GM23338 (cell line): Measurements from ENCODE around the gene PARG. TPM values are rescaled to one million over a fixed set of nuclear protein-coding genes. Genes with fewer than 3 reads are reported as not detected.
A peak's percentile ranks its signal among the peaks of the same experiment; 100 is the strongest.
"Not testable (repeated sequence)": the region's sequence is repeated elsewhere in the genome, so short reads cannot be mapped to it uniquely, and the experiment has no call there.

Experiments used
- ATAC-seq: fragments of 200-7000 bp; cut with Tn5 transposase; 3 replicates; pipeline ENCODE4 v1.9.1; 2020
- DNase-seq: peaks from one replicate; pipeline ENCODE4 v3.0.0-alpha.2; 2015; ENCODE audit warnings: low spot score
- H2AFZ ChIP-seq: fragments of 200-600 bp; sonication (generic); 2 replicates; pipeline ENCODE4 v1.8.0; 2016; ENCODE audit warnings: antibody characterized with exemption, mild to moderate bottlenecking, moderate library complexity
- H3F3A ChIP-seq: fragments of 200-600 bp; sonication (generic); replicated peaks from 2 replicates; pipeline ENCODE4 v1.8.0; 2017; ENCODE audit warnings: antibody characterized with exemption, mixed run types, low read depth
- H3K27ac ChIP-seq: fragments of 200-600 bp; sonication (generic); 2 replicates; pipeline ENCODE4 v1.6.1; 2016; ENCODE audit warnings: low read depth
- H3K27me3 ChIP-seq: fragments of 200-600 bp; sonication (generic); 2 replicates; pipeline ENCODE4 v1.8.0; 2016; ENCODE audit warnings: mild to moderate bottlenecking, mixed run types, moderate library complexity; ENCODE audit not compliant: insufficient read depth
- H3K36me3 ChIP-seq: fragments of 200-600 bp; sonication (generic); 2 replicates; pipeline ENCODE4 v1.8.0; 2016; ENCODE audit warnings: mild to moderate bottlenecking; ENCODE audit not compliant: insufficient read depth
- H3K4me1 ChIP-seq: fragments of 200-600 bp; sonication (generic); 2 replicates; pipeline ENCODE4 v1.8.0; 2016; ENCODE audit warnings: mild to moderate bottlenecking, moderate library complexity; ENCODE audit not compliant: insufficient read depth
- H3K4me2 ChIP-seq: fragments of 200-600 bp; sonication (generic); 2 replicates; pipeline ENCODE4 v1.7.1; 2017; ENCODE audit warnings: mixed run types
- H3K4me3 ChIP-seq: fragments of 200-600 bp; sonication (generic); 2 replicates; pipeline ENCODE4 v1.6.1; 2016; ENCODE audit warnings: mixed run types
- H3K79me2 ChIP-seq: fragments of 200-600 bp; sonication (generic); replicated peaks from 2 replicates; pipeline ENCODE4 v1.8.0; 2017; ENCODE audit warnings: mild to moderate bottlenecking; ENCODE audit not compliant: insufficient read depth
- H3K9me2 ChIP-seq: fragments of 200-600 bp; sonication (generic); 2 replicates; pipeline ENCODE4 v1.8.0; 2017; ENCODE audit not compliant: insufficient read depth
- H4K20me1 ChIP-seq: fragments of 200-600 bp; sonication (generic); replicated peaks from 2 replicates; pipeline ENCODE4 v1.8.0; 2017; ENCODE audit warnings: mild to moderate bottlenecking; ENCODE audit not compliant: insufficient read depth
- H3K27ac Mint-ChIP-seq: 2 replicates; pipeline ENCODE4 v1.8.0; 2020; ENCODE audit warnings: inconsistent platforms, mild to moderate bottlenecking, moderate library complexity, mixed read lengths
- H3K27me3 Mint-ChIP-seq: 3 replicates; pipeline ENCODE4 v1.8.0; 2022; ENCODE audit warnings: low read depth, mild to moderate bottlenecking, moderate library complexity, mixed read lengths, inconsistent platforms; ENCODE audit not compliant: insufficient read depth, poor library complexity
- H3K36me3 Mint-ChIP-seq: 3 replicates; pipeline ENCODE4 v1.8.0; 2021; ENCODE audit warnings: low read depth, mild to moderate bottlenecking, inconsistent platforms, moderate library complexity, mixed read lengths
- H3K4me1 Mint-ChIP-seq: 3 replicates; pipeline ENCODE4 v1.8.0; 2020; ENCODE audit warnings: mild to moderate bottlenecking, inconsistent platforms, mixed read lengths
- H3K4me3 Mint-ChIP-seq: 3 replicates; pipeline ENCODE4 v1.8.0; 2021; ENCODE audit warnings: moderate library complexity, mild to moderate bottlenecking, inconsistent platforms, mixed read lengths
- H3K9me3 Mint-ChIP-seq: 3 replicates; pipeline ENCODE4 v1.8.0; 2020; ENCODE audit warnings: moderate library complexity, mild to moderate bottlenecking, inconsistent platforms, mixed read lengths
- CREB1 ChIP-seq: fragments of 250-450 bp; sonication (Bioruptor Pico); IDR thresholded peaks from 2 replicates; pipeline ENCODE4 v1.5.0; 2020; ENCODE audit warnings: low read depth, mild to moderate bottlenecking, moderate library complexity
- EZH2phosphoT487 ChIP-seq: fragments of 200-600 bp; sonication (generic); IDR thresholded peaks from one replicate; pipeline ENCODE4 v1.8.1; 2018; ENCODE audit warnings: antibody characterized with exemption; ENCODE audit not compliant: unreplicated experiment
- JUNB ChIP-seq: IDR thresholded peaks from one replicate; pipeline ENCODE4 v1.6.1; 2016; ENCODE audit warnings: antibody characterized with exemption; ENCODE audit not compliant: unreplicated experiment
- STAT1 ChIP-seq: IDR thresholded peaks from one replicate; pipeline ENCODE4 v1.6.1; 2016; ENCODE audit warnings: antibody characterized with exemption; ENCODE audit not compliant: unreplicated experiment
- polyA plus RNA-seq: library from polyadenylated mRNA; unstranded; fragments of >200 nt; fragmentation: Nextera tagmentation; extraction: Ambion mirVana; gene quantifications from 2 replicates; pipeline ENCODE4 v1.2.1, GENCODE V29; 2016
- total RNA-seq: library from RNA; depleted of rRNA; stranded (reverse); fragments of >200 nt; shearing (Covaris generic); gene quantifications from 2 replicates; pipeline ENCODE4 v1.2.3, GENCODE V29; 2014
- TF ChIP-seq, protein P1 (sequence below): IDR thresholded peaks from one replicate; pipeline ENCODE4 v1.6.1; 2018; ENCODE audit warnings: antibody characterized with exemption; ENCODE audit not compliant: unreplicated experiment
- TF ChIP-seq, protein P2 (sequence below), 2 experiments: fragments of 200-600 bp in 1 of 2; sonication (generic) in 1 of 2; conservative IDR thresholded peaks; 2 replicates each; pipeline versions ENCODE4 v1.5.1 to v1.6.1; 2016 to 2017; ENCODE audit warnings: antibody characterized with exemption in 2 of 2, low read depth in 2 of 2, mild to moderate bottlenecking in 2 of 2, moderate library complexity in 1 of 2

PARG gene
- total and polyA plus RNA-seq, 2 experiments from 2014 or later: 19.1 to 63.8 TPM

DNA sequence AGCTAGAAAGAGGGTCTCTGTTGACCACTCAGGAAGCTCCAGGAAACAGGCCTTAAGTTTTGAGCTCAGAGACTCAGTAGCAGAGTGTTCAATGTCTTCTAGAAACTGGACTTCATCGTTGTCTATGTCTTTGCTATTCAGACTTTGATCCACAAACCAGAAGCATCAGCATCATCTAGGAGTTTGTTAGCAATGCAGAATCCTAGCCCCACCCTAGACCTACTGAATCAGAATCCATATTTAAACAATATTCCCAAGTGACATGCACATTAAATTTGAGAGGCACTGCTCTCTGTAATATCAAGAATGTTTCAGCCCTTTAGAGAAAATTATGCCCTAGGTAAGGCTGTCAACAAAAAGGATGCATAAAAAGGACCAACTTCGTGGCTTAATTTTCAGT is 166.8 kb downstream of the PARG start (continued):
- TF ChIP-seq, protein P1, sequence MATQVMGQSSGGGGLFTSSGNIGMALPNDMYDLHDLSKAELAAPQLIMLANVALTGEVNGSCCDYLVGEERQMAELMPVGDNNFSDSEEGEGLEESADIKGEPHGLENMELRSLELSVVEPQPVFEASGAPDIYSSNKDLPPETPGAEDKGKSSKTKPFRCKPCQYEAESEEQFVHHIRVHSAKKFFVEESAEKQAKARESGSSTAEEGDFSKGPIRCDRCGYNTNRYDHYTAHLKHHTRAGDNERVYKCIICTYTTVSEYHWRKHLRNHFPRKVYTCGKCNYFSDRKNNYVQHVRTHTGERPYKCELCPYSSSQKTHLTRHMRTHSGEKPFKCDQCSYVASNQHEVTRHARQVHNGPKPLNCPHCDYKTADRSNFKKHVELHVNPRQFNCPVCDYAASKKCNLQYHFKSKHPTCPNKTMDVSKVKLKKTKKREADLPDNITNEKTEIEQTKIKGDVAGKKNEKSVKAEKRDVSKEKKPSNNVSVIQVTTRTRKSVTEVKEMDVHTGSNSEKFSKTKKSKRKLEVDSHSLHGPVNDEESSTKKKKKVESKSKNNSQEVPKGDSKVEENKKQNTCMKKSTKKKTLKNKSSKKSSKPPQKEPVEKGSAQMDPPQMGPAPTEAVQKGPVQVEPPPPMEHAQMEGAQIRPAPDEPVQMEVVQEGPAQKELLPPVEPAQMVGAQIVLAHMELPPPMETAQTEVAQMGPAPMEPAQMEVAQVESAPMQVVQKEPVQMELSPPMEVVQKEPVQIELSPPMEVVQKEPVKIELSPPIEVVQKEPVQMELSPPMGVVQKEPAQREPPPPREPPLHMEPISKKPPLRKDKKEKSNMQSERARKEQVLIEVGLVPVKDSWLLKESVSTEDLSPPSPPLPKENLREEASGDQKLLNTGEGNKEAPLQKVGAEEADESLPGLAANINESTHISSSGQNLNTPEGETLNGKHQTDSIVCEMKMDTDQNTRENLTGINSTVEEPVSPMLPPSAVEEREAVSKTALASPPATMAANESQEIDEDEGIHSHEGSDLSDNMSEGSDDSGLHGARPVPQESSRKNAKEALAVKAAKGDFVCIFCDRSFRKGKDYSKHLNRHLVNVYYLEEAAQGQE: no peak
- TF ChIP-seq STAT1: no peak
- TF ChIP-seq CREB1 (CRISPR knock-in tag): no peak
- no peak for TF ChIP-seq JUNB
- TF ChIP-seq EZH2phosphoT487: no peak

DNA sequence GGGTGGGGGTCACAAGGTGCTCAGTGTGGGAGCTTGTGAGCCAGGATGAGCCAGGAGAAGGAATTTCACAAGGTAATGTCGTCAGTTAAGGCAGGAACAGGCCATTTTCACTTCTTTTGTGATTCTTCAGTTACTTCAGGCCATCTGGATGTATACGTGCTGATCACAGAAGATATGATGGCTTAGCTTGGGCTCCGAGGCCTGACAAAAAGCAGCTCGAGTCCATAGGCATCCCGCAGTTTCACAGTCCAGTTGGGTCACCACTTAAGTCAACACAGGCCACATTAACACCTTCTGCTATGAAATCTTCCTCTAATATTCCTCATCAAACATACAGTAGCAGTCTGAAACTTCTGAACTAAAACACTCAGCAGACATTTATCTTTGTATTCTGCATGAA is 168.9 kb downstream of the PARG start:
- H3K36me3 Mint-ChIP-seq, H3K9me3 Mint-ChIP-seq, H3K79me2 ChIP-seq, H3K4me1 ChIP-seq, H3F3A ChIP-seq, ATAC-seq, H3K4me3 ChIP-seq, H3K27ac Mint-ChIP-seq, H3K4me2 ChIP-seq, H4K20me1 ChIP-seq, H3K9me2 ChIP-seq, DNase-seq, H3K4me3 Mint-ChIP-seq, H3K27ac ChIP-seq, H3K36me3 ChIP-seq, H3K4me1 Mint-ChIP-seq: not testable (repeated sequence)
- H3K27me3 Mint-ChIP-seq: peaks cover 15% of the 10 kb centered on the region
- peak overlapping the region; percentile 36; the same call in 1 of the 2 replicates for H2AFZ ChIP-seq
- peaks cover 26% of the 10 kb centered on the region for H3K27me3 ChIP-seq

DNA sequence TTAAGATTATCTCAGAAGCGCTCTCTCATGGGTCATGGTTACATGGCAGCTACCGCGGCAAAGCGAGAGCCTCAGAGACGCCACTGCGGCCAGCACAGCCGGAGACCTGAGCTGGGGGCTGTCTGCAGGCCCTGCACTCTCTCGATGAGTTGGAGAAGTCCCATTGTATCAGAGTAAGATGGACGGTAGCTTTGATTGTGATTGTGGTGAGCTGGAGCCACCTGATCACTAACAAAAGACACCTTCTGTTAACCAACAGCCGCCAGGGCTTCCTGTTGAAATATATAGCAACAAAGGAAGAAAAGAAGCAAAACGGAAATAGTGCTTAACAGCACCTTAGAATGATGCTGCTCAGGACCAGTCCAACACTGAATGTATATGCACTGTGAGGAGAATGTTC is 170.8 kb downstream of the PARG start:
- not testable (repeated sequence) for H3K36me3 ChIP-seq, H3K27ac ChIP-seq, H3K4me3 ChIP-seq, H3K9me3 Mint-ChIP-seq, H3K9me2 ChIP-seq, H3K36me3 Mint-ChIP-seq, H3F3A ChIP-seq, H3K27ac Mint-ChIP-seq, H4K20me1 ChIP-seq, H3K4me1 ChIP-seq, H3K4me2 ChIP-seq, H3K4me3 Mint-ChIP-seq, H3K79me2 ChIP-seq
- TF ChIP-seq, protein P2, sequence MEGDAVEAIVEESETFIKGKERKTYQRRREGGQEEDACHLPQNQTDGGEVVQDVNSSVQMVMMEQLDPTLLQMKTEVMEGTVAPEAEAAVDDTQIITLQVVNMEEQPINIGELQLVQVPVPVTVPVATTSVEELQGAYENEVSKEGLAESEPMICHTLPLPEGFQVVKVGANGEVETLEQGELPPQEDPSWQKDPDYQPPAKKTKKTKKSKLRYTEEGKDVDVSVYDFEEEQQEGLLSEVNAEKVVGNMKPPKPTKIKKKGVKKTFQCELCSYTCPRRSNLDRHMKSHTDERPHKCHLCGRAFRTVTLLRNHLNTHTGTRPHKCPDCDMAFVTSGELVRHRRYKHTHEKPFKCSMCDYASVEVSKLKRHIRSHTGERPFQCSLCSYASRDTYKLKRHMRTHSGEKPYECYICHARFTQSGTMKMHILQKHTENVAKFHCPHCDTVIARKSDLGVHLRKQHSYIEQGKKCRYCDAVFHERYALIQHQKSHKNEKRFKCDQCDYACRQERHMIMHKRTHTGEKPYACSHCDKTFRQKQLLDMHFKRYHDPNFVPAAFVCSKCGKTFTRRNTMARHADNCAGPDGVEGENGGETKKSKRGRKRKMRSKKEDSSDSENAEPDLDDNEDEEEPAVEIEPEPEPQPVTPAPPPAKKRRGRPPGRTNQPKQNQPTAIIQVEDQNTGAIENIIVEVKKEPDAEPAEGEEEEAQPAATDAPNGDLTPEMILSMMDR (conservative IDR thresholded peaks at IDR 0.05; ENCODE audit: low read depth in 2 of 2): 0 out of 4 replicates have a peak, but pooled peaks of 1 of the 2 experiments have one; percentile 21
- DNase-seq (peak; percentile 24), ATAC-seq (peak; percentile 15)
- Histone ChIP-seq H2AFZ (peak overlapping the region; percentile 63; the same call in 1 of the 2 replicates), H3K27me3 (peaks cover 43% of the 10 kb centered on the region)
- peaks cover 17% of the 10 kb centered on the region for H3K27me3 Mint-ChIP-seq
- H3K4me1 Mint-ChIP-seq: peaks cover 13% of the 10 kb centered on the region
